ENCODE data around the gene NALCN.

Gene NALCN

DNA sequence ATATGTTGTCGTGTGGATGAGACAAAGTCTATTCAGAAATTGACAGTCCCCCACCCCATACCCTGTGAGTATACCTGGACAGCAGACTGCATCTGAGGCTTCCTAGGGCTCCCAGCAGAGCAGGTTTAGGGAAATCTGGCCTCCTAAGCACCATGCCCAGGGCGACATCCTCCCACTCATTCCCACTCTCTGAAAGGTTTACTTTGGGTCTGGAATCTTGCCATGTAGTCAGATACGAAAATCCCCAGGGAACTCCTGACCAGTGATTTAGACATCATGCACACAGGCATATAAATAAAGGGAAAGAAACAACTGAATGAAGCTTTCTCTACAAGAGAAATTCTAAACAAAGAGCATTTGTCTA lies 717 bp upstream of the NALCN start:
- intact Hi-C loops (cut with DNase I), result no loop called here
- DNase-seq, result peak in 2 of 10 donors; percentile 20 to 50

DNA sequence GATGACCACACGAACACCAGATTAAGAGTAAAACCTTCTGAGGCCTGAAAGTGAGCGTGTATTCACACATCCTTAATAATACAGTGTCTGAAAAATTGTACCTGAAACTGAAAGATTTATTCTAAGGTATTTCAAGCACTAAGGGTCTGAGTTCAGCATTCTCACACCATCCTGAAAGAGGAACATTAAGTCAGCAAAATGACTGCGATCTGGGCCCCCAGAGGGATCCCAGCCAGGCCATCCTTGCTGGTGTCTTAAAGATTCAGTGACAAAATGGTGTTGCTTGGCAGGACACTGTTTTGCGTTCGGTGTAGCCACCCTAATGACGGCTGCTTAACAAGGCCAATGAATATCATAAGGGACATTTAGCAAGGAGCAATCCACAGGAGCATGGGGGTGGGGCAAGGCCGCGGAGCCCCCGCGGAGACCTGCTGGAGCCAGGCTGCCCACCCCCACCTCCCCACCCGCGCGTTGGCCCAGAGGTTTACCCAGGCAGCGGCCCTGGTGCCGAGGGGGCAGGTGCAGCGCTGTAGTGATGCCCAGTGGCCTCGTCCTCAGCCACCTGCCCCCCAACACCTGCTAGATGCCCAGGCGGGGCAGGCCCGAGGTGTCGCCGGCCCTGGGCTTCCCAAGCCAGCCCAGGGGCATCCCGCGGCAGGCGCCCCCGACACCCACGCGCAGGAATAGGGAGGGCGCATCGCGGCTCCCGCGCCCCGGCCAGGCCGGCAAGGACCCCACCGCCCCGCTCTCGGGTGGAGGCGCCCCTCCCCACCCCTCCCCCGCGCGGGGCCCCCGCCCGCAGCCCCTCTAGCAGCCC lies 742 bp downstream of the NALCN start:
- peak in 8 of 10 donors; percentile 19 to 88 (median 39) for DNase-seq
- intact Hi-C loops (cut with DNase I), result no loop called here

DNA sequence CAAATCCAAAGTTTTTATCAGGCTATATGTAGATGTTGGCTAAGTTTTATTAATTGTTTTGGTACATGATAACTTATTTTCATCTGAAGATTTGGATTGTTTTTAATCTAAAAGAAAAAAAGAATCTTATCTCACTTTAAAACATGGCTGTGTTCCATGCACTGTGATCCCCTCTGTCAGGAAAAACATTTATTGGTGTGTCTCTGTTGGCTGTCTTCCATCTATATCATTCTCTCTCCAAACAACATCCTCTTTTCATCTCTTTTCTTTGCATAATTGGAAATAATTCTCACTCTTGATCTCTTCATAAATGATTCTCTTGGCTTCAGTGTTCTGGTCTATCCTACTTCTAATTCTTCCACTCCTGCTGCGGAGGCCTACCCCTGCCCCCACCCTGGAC lies 4.2 kb downstream of the NALCN start:
- intact Hi-C loops (cut with DNase I), result no loop called here

GRCh38 chr13:101408992-101409656 lies 7.2 kb downstream of the NALCN start:
- intact Hi-C loops (cut with DNase I), result no loop called here
- DNase-seq, result peak in 1 of 10 donors; percentile 53

More for the DNA sequence above, 4.2 kb downstream of the NALCN start:
- DNase-seq, result no peak

DNA sequence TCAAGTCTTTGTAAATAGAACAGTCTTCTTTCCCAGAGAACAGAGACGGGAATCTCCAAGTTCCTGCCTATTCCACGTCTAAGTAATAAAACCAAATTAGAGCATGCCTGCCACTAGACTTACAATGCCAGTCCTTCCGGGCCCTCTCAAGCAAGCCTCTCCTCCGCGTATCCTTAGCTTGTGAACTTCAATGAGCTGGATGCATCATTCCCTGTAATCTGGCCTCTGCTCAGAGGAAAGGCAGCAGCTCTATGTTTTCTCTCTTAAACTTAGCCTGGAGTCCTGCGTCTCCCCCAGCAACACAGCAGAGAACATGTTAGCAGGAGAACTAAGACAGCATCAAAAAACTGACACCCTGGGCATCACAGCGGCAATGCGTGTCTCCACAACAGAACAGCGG lies 8.2 kb downstream of the NALCN start:
- peak in 2 of 10 donors; percentile 5 to 46 for DNase-seq
- intact Hi-C loops (cut with DNase I), result no loop called here

DNA sequence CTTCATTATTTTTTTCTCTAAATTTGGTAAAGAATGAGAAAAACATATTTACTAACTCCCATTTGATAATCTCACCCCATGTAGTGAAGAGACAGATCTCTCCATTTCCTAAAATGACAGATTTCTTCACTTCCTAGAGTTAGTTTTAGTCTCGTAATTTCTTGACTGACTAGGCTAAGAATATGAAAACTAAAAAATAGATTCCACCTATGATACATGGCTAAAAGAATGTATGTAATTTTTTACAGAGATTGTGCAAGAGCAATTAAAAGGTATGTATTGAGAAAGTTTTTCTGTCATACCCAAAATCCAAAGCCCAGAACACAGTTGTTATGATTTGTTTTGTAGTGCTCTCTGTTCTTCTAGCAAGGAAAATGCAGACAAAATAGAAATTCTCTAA lies 9.5 kb downstream of the NALCN start:
- intact Hi-C loops (cut with DNase I), result no loop called here
- DNase-seq, result no peak

DNA sequence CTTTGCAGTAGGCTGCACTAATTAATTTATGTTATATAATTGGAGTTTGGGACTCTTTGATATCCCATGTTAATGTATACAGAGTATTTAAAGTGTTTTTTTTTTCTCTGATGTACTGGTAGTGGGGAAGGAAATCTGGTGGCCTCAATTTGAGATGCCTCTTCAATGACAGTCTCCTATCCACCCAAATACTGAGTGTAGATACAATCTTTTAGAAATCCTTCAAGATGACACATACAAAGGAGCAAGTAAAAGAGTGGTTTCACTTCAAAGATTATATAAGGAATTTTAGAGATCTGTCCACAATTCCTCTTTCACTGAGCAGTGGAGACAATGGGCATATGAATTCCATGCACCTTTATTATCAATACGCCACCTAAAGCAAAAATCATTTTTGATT lies 15.1 kb downstream of the NALCN start:
- intact Hi-C loops (cut with DNase I), result no loop called here

GRCh38 chr13:101399365-101399764 lies 16.9 kb downstream of the NALCN start:
- DNase-seq, result no peak
- intact Hi-C loops (cut with DNase I), result no loop called here

More for the DNA sequence above, 15.1 kb downstream of the NALCN start:
- DNase-seq, result no peak

DNA sequence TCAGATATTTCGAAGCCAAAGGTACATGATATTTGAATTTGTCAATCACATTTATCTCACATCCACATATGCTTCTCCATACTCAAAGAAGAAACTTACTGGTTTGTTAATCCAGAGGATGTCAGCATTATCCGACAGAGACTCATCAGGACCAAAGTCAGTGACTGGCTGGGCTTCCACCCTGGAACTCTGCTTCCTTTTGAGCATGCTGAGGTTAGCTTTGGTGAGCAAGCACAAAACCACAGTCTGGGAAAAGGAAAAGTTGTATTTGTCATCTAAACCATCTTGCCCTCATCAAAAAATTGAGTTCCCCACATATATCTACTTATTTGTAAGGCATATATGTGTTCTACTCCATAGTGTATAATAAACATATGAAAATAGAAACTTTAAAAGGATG lies 17.4 kb downstream of the NALCN start:
- intact Hi-C loops (cut with DNase I), result no loop called here

DNA sequence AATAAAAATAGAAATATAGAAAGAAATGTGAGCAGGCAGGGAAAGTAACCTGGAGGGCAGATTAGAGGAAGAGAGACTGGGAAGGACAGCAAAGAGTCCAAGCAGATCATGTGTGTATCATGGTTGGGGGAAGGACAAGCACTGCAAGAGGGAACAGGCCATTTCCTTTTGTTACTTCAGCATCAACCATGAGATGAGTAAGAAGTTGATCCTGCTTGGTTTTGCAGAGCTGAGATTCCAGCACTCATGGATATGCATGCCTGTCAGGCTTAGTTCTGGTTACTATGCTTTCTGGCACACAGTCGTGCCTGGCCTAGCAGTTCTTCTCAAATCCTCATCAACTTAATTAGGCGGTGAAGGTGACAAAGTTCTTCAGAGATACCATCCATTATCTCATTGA lies 18.1 kb downstream of the NALCN start:
- intact Hi-C loops (cut with DNase I), result no loop called here
- DNase-seq, result no peak

More for the DNA sequence above, 17.4 kb downstream of the NALCN start:
- DNase-seq, result no peak

DNA sequence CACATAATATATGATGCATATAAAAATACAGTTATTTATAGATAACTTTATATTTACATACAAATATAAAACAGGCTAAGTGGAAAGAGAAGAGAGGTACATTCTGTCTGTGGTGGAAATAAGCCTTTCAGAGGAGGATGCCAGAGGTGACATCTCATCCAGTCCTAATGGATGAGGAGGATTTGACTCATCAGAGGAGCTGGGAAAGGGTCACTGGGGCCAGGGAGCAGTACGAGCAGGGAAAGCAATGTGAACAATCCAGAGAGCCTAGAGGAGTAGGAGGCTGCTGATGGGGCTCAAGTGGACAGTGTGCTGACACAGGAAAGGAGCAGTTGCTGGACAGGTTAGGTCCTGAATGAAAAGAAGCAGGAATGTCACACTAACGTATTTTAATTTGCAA lies 18.6 kb downstream of the NALCN start:
- intact Hi-C loops (cut with DNase I), result no loop called here
- DNase-seq, result no peak

DNA sequence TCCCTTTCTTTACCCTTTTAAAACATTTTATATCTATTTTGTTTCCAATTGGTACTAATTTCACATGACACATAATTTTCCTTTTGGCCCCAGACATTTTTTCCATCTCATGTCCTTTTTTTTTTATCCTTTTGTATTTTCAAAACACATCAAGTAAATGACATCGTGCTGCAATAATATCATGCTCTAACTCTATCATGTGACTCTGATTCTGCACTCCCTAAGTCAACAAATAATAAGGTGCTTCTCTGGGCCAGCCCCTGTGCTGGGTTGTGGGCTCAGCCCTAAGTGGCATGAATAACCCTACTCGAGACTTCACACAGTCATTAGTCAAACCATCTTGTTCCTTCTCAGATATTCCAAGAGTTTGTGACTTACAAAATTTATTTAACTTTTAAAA lies 21.7 kb downstream of the NALCN start:
- intact Hi-C loops (cut with DNase I), result no loop called here
- DNase-seq, result no peak

DNA sequence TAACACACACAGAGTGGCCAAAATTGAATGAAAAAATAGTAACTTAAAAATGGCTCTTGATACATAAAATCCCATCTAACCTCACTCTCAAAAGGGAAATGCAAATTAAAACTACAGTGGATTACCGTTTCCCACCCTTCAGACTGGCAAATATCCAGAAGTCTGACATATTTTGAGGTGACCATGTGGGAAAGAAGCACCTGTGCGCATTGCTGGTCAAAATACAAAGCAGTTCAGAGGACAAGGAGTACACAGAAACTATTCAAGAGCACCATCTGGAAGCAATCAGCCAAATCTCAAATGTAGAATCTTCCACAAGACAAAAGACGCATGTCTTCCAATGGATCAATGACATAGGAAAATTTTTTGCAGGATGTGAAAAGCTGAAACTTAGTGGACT lies 23.2 kb downstream of the NALCN start:
- intact Hi-C loops (cut with DNase I), result no loop called here

GRCh38 chr13:101390461-101390860 lies 25.8 kb downstream of the NALCN start:
- intact Hi-C loops (cut with DNase I), result no loop called here
- no peak for DNase-seq

More for the DNA sequence above, 23.2 kb downstream of the NALCN start:
- no peak for DNase-seq

DNA sequence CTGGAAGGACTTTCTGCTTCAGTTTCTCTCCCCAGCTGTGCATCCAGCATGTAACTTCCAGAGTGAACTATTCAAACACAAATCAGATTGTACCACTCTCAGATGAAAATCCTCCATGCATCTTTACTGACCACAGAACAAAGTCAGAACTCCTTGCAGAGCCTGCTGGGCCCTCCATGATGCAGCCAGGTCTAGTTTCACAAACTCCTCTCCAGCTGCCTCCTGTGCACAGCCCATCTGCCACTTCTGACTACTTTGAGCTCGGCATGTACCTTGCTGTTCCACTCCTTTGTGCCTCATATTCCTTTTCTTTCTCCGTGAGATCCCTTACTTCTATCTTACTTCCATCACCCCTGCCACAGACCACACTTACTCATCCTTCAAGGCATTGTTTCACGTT lies 31.4 kb downstream of the NALCN start:
- intact Hi-C loops (cut with DNase I), result no loop called here
- no peak for DNase-seq

- intact Hi-C loops (cut with DNase I), result no loop called here
- DNase-seq, result no peak
Measured at GRCh38 chr13:101383595-101383994, 32.7 kb downstream of the NALCN start.

GRCh38 chr13:101382701-101383100 lies 33.6 kb downstream of the NALCN start:
- intact Hi-C loops (cut with DNase I), result no loop called here
- DNase-seq, result no peak

DNA sequence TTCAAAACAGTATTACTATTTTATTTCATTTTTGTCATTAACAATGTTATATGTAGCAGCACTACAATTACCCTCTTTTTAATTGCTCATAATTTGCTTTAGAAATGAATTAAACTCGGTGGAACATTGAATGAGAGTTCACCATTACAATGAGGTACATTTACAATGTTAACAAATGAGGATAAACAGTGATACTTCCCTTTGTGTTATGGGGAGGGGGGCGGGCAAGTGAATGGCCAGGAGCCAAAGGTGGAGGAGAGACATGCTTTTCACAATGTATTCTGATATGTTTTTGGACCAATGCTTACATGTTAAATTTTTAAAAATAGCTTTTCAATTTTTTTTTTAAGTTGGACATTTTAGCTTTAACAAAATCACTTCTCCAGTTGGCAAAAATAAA lies 34.2 kb downstream of the NALCN start:
- intact Hi-C loops (cut with DNase I), result no loop called here
- DNase-seq, result no peak

DNA sequence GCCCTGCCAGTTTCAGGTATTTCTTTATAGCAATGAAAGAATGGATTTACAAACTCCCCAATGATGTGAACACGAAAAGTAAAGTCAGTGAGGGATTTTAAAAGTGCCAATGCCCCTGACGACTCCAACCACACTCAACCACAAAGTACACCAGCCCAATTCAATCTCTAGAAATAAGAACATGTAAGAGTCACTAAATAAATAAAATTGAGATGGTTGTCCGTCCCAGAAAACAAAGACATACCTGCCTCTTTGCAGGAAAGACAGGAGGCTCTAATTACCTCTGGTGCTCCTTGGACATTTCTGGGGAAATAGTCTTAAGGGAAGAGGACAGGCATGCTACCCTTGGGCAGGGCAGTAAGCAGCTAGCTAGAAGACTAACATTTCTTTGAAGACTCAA lies 55.8 kb downstream of the NALCN start:
- no peak for DNase-seq
- intact Hi-C loops (cut with DNase I), result no loop called here

DNA sequence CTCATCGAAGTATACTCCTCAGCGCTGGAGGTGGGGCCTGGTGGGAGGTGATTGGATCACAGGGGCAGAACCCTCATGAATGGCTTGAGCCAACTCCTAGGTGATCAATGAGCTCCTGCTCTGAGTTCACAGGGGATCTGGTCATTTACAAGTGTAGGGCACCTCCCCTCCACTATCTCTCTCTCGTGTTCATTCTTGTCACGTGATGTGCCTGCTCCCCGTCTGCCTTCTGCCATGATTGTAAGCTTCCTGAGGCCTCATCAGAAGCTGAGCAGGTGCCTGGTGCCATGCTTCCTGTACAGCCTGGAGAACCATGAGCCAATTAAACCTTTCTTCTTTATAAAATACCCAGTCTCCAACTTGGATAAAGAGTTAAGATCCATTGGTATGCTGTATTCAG lies 61.4 kb downstream of the NALCN start:
- DNase-seq, result no peak
- intact Hi-C loops (cut with DNase I), result no loop called here

DNA sequence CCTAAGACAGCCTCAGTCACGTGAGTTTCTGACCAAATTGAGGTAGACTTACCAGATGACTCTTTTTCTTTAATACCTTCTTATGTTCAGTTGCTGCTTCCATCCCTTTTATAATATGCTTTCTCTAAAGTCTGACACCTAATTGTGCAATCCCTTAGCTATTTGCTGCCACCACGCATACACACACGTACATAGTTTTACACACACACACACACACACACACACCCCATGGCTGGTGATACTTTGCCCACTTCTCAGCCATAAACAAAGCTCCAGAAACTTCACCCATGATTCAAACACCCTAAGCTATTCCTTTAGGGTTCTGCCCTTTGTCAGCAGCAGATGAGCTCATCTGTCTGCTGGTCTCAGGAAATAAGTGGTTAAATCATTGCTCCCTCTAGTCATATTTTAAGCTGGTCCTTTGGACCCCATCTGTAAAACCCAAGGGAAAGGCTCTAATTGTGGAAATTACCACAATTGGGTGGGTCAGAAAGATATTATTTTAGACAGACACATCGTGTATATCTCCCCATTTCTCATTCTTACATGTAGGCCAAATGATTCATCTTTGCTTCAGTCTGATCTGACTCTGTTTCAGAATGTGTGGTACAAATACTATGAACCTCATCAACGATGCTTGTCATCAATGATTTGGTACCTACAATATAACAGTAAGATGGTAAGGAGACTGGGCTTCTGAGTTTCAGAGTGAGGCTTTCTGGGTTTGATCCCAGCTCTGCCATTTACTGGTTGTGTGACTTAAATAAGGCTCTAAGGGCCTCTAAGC lies 69.2 kb downstream of the NALCN start:
- intact Hi-C loops (cut with DNase I), result no loop called here

More for the DNA sequence above, 69.2 kb downstream of the NALCN start:
- DNase-seq, result no peak

Data from posterior cingulate gyrus (tissue), 11 donors.